Measurements from ENCODE around the gene SF3B6. TPM values are rescaled to one million over a fixed set of nuclear protein-coding genes. Genes with fewer than 3 reads are reported as not detected.

Gene SF3B6
- total RNA-seq, 4 donors from 2014 or later: 86.1 to 157 (median 110) TPM

- Histone ChIP-seq H3K4me3 (replicated peaks in 1 of 3) (no peak overlapping the region), H3K27me3 (no peaks in the 10 kb centered on the region), H3K36me3 (no peaks in the 10 kb centered on the region), H3K27ac (no peak overlapping the region), H3K4me1 (peaks cover 8 to 12% of the 10 kb centered on the region in 2 donors), H3K9me3 (no peaks in the 10 kb centered on the region)
- no peak for DNase-seq
- intact Hi-C loops (cut with DNase I): no loop called here
- TF ChIP-seq POLR2A (IDR thresholded peaks at IDR 0.05) (no peak), CTCF (IDR thresholded peaks at IDR 0.05) (no peak)
- WGBS, 2 donors: 88% methylated on average over 8 of the region's 8 CpGs
These were observed 24.3 kb downstream of the SF3B6 start for GRCh38 chr2:24051833-24052232.

- H3K27me3 ChIP-seq: no peaks in the 10 kb centered on the region
- TF ChIP-seq CTCF (IDR thresholded peaks at IDR 0.05): no peak
- no peak for TF ChIP-seq POLR2A (IDR thresholded peaks at IDR 0.05)
- H3K4me1 ChIP-seq: peaks cover 8 to 18% of the 10 kb centered on the region in 2 donors
- H3K4me3 ChIP-seq (replicated peaks in 1 of 3): peak overlapping the region; percentile 67 to 79 (median 77)
- 6 to 10% methylated on average over 19 to 27 of the region's 47 CpGs for WGBS, 2 donors
- intact Hi-C loops (cut with DNase I): no loop called here
- H3K27ac ChIP-seq: peak overlapping the region in 2 of 3 donors; percentile 56 to 61
- no peaks in the 10 kb centered on the region for H3K9me3 ChIP-seq
- H3K36me3 ChIP-seq: no peaks in the 10 kb centered on the region
- DNase-seq: peak; percentile 18 to 24
These were observed 25.8 kb downstream of the SF3B6 start for GRCh38 chr2:24050041-24050979.

- 1 to 2% methylated on average over 5 to 14 of the region's 52 CpGs for WGBS, 2 donors
- Histone ChIP-seq H3K4me3 (replicated peaks in 1 of 3) (peak within 1 kb of the TSS; percentile 67 to 79 (median 77)), H3K36me3 (no peaks in the 10 kb centered on the region), H3K4me1 (peaks cover 8 to 18% of the 10 kb centered on the region in 2 donors), H3K9me3 (no peaks in the 10 kb centered on the region), H3K27me3 (no peaks in the 10 kb centered on the region), H3K27ac (peak within 1 kb of the TSS in 2 of 3 donors; percentile 56 to 61)
- intact Hi-C loops (cut with DNase I): no loop called here
- TF ChIP-seq CTCF (IDR thresholded peaks at IDR 0.05): no peak
- peak in 1 of 2 donors; percentile 69 for TF ChIP-seq POLR2A (IDR thresholded peaks at IDR 0.05)
- DNase-seq: peak; percentile 59 to 67
These were observed 26.6 kb downstream of the SF3B6 start, which contains the start of gene FKBP1B for GRCh38 chr2:24049485-24050021. TSS of gene FKBP1B (plus strand) at chr2:24049741. CDS start at chr2:24049850, 109 bp downstream.

- Histone ChIP-seq H3K4me1 (peaks cover 8 to 18% of the 10 kb centered on the region in 2 donors), H3K27ac (no peak overlapping the region), H3K36me3 (no peaks in the 10 kb centered on the region), H3K27me3 (no peaks in the 10 kb centered on the region), H3K9me3 (no peaks in the 10 kb centered on the region), H3K4me3 (replicated peaks in 1 of 3) (peak overlapping the region in 2 of 3 donors; percentile 67 to 79)
- DNase-seq: no peak
- WGBS, 2 donors: 24 to 27% methylated on average over 23 of the region's 23 CpGs
- TF ChIP-seq POLR2A (IDR thresholded peaks at IDR 0.05) (no peak), CTCF (IDR thresholded peaks at IDR 0.05) (no peak)
- intact Hi-C loops (cut with DNase I): no loop called here
These were observed 27.2 kb downstream of the SF3B6 start for GRCh38 chr2:24048769-24049484.

All from thyroid gland (tissue), 4 donors.